Common myeloid progenitor, CD34-positive (primary cell): Measurements from ENCODE around the gene NTNG2.

Experiments used
- CTCF ChIA-PET: fragments of 350-600 bp; sonication (Branson Sonifier 250); formaldehyde crosslinking; loops from one replicate; lab custom pipeline; 2021; ENCODE audit warnings: antibody characterized with exemption; lab: Charles Lee
- POLR2A ChIA-PET: fragments of 350-600 bp; sonication (Branson Sonifier 250); formaldehyde crosslinking; loops from one replicate; lab custom pipeline; 2021; ENCODE audit warnings: antibody characterized with exemption; lab: Charles Lee
- DNase-seq, 3 donors: peaks; one replicate each; pipeline versions ENCODE4 v3.0.0 to v3.0.0-alpha.2; 2013
- H3K27ac ChIP-seq, 2 experiments: 1 replicate in 1 of 2; 2 replicates in 1 of 2; pipeline ENCODE4 v1.7.0; 2013; ENCODE audit warnings: inconsistent platforms in 2 of 2, low read length in 2 of 2, mild to moderate bottlenecking in 2 of 2, low read depth in 1 of 2, moderate library complexity in 1 of 2; ENCODE audit not compliant: severe bottlenecking in 2 of 2, insufficient read depth in 1 of 2, poor library complexity in 1 of 2
- H3K27me3 ChIP-seq, 5 experiments: replicated peaks in 2 of 5; 1 replicate in 3 of 5; 2 replicates in 2 of 5; pipeline versions ENCODE4 v1.6.1 to v1.7.0; 2013; ENCODE audit warnings: low read length in 4 of 5, mild to moderate bottlenecking in 2 of 5, moderate library complexity in 2 of 5, inconsistent platforms in 1 of 5; ENCODE audit not compliant: insufficient read depth in 5 of 5, control insufficient read depth in 4 of 5
- H3K36me3 ChIP-seq, 4 experiments: 1 replicate in 2 of 4; 2 replicates in 2 of 4; pipeline versions ENCODE4 v1.6.1 to v1.7.0; 2013; ENCODE audit warnings: low read length in 3 of 4, control low read depth in 1 of 4, mild to moderate bottlenecking in 1 of 4; ENCODE audit not compliant: control insufficient read depth in 4 of 4, insufficient read depth in 4 of 4
- H3K4me1 ChIP-seq, 4 experiments: 1 replicate in 3 of 4; 2 replicates in 1 of 4; pipeline versions ENCODE4 v1.6.1 to v1.7.1; 2013; ENCODE audit warnings: low read length in 3 of 4, mild to moderate bottlenecking in 3 of 4, control low read depth in 1 of 4, inconsistent platforms in 1 of 4, moderate library complexity in 1 of 4; ENCODE audit not compliant: control insufficient read depth in 4 of 4, insufficient read depth in 4 of 4; ENCODE audit errors: control extremely low read depth in 1 of 4
- H3K4me3 ChIP-seq, 7 experiments: 1 replicate in 4 of 7; 2 replicates in 3 of 7; pipeline versions ENCODE4 v1.5.1 to v1.7.0; 2013; ENCODE audit warnings: mild to moderate bottlenecking in 7 of 7, low read length in 6 of 7, moderate library complexity in 6 of 7, inconsistent platforms in 2 of 7, low read depth in 2 of 7, control low read depth in 1 of 7; ENCODE audit not compliant: insufficient read depth in 4 of 7, control insufficient read depth in 1 of 7; ENCODE audit errors: extremely low read depth in 1 of 7
- H3K9me3 ChIP-seq, 5 experiments: 1 replicate in 4 of 5; 2 replicates in 1 of 5; pipeline versions ENCODE4 v1.6.1 to v1.7.1; 2013; ENCODE audit warnings: low read length in 4 of 5, mild to moderate bottlenecking in 2 of 5, inconsistent platforms in 1 of 5, low read depth in 1 of 5, moderate library complexity in 1 of 5; ENCODE audit not compliant: control insufficient read depth in 4 of 5, insufficient read depth in 2 of 5; ENCODE audit errors: control extremely low read depth in 1 of 5
- WGBS: methylation state at CpG from one replicate; pipeline ENCODE4 v1.1.5; 2013; ENCODE audit not compliant: insufficient coverage; 5-methylcytosine and 5-hydroxymethylcytosine counted together

Gene NTNG2

GRCh38 chr9:132187121-132187620 is 25.3 kb downstream of the NTNG2 start:
- Histone ChIP-seq H3K9me3 (no peaks in the 10 kb centered on the region), H3K4me1 (peaks cover 0 to 15% (median 8%) of the 10 kb centered on the region in 4 experiments), H3K36me3 (no peaks in the 10 kb centered on the region), H3K4me3 (no peak overlapping the region), H3K27me3 (peaks cover 0 to 25% (median 8%) of the 10 kb centered on the region in 5 experiments), H3K27ac (no peak overlapping the region)
- CTCF ChIA-PET: no interaction called here
- WGBS: 88% methylated on average over 14 of the region's 14 CpGs
- DNase-seq: no peak
- POLR2A ChIA-PET: no interaction called here

GRCh38 chr9:132190966-132191365 is 29.1 kb downstream of the NTNG2 start:
- H3K36me3 ChIP-seq: no peaks in the 10 kb centered on the region
- H3K9me3 ChIP-seq: no peaks in the 10 kb centered on the region
- ChIA-PET POLR2A (no interaction called here), CTCF (no interaction called here)
- DNase-seq: no peak
- WGBS: 98% methylated on average over 8 of the region's 10 CpGs
- H3K27ac ChIP-seq: no peak overlapping the region
- peaks cover 0 to 21% (median 6%) of the 10 kb centered on the region in 5 experiments for H3K27me3 ChIP-seq
- H3K4me3 ChIP-seq: no peak overlapping the region
- peaks cover 0 to 2% (median under 1%) of the 10 kb centered on the region in 4 experiments for H3K4me1 ChIP-seq

GRCh38 chr9:132192728-132193127 is 30.9 kb downstream of the NTNG2 start:
- 91% methylated on average over 8 of the region's 11 CpGs for WGBS

GRCh38 chr9:132193227-132194124 is 31.6 kb downstream of the NTNG2 start:
- CTCF ChIA-PET: interaction anchor here (0.9 to 1.2 kb wide), 2 partner anchors 11 to 43 kb away, joined by 3 read pairs; no protein-coding TSS in a partner anchor

More at GRCh38 chr9:132192728-132193127, 30.9 kb downstream of the NTNG2 start:
- POLR2A ChIA-PET: no interaction called here
- no peaks in the 10 kb centered on the region for H3K4me1 ChIP-seq
- CTCF ChIA-PET: interaction anchor here (0.9 to 1.2 kb wide), 2 partner anchors 11 to 44 kb away, joined by 3 read pairs; no protein-coding TSS in a partner anchor
- no peak overlapping the region for H3K4me3 ChIP-seq
- no peak for DNase-seq
- no peak overlapping the region for H3K27ac ChIP-seq
- H3K27me3 ChIP-seq: peaks cover 0 to 9% (median 5%) of the 10 kb centered on the region in 5 experiments
- H3K9me3 ChIP-seq: no peaks in the 10 kb centered on the region
- H3K36me3 ChIP-seq: no peaks in the 10 kb centered on the region

GRCh38 chr9:132194508-132194907 is 32.6 kb downstream of the NTNG2 start:
- POLR2A ChIA-PET: no interaction called here
- peaks cover 0 to 6% (median 0%) of the 10 kb centered on the region in 5 experiments for H3K27me3 ChIP-seq
- H3K4me3 ChIP-seq: no peak overlapping the region
- no peak overlapping the region for H3K27ac ChIP-seq
- DNase-seq: no peak
- no peaks in the 10 kb centered on the region for H3K36me3 ChIP-seq
- no peaks in the 10 kb centered on the region for H3K4me1 ChIP-seq
- CTCF ChIA-PET: no interaction called here
- H3K9me3 ChIP-seq: peaks cover 0 to 6% (median 4%) of the 10 kb centered on the region in 5 experiments
- WGBS: 82% methylated on average over 5 of the region's 8 CpGs

More at GRCh38 chr9:132193227-132194124, 31.6 kb downstream of the NTNG2 start:
- no peaks in the 10 kb centered on the region for H3K36me3 ChIP-seq
- peaks cover 0 to under 1% (median 0%) of the 10 kb centered on the region in 5 experiments for H3K9me3 ChIP-seq
- H3K27ac ChIP-seq: no peak overlapping the region
- H3K27me3 ChIP-seq: peaks cover 0 to 6% (median 0%) of the 10 kb centered on the region in 5 experiments
- H3K4me1 ChIP-seq: no peaks in the 10 kb centered on the region
- H3K4me3 ChIP-seq: no peak overlapping the region
- POLR2A ChIA-PET: no interaction called here
- WGBS: 94% methylated on average over 12 of the region's 12 CpGs
- no peak for DNase-seq

- Histone ChIP-seq H3K4me3 (no peak overlapping the region), H3K27me3 (peaks cover 0 to 12% (median 0%) of the 10 kb centered on the region in 5 experiments), H3K27ac (no peak overlapping the region), H3K9me3 (peaks cover 0 to 8% (median 4%) of the 10 kb centered on the region in 5 experiments), H3K36me3 (no peaks in the 10 kb centered on the region), H3K4me1 (no peaks in the 10 kb centered on the region)
- POLR2A ChIA-PET: no interaction called here
- 97% methylated on average over 4 of the region's 6 CpGs for WGBS
- DNase-seq: no peak
- CTCF ChIA-PET: no interaction called here
Observed at GRCh38 chr9:132197315-132197714, 35.5 kb downstream of the NTNG2 start.
